CD4-positive, alpha-beta T cell treated with Interleukin-1 beta for 1 hour (primary cell): ENCODE measurements around the gene MS4A1.
"Not testable (repeated sequence)": the region's sequence is repeated elsewhere in the genome, so short reads cannot be mapped to it uniquely, and the experiment has no call there.

Experiments used
- DNase-seq, 2 donors: peaks; one replicate each; pipeline ENCODE4 v3.0.0-alpha.2; 2020 to 2022

MS4A1 gene

DNA sequence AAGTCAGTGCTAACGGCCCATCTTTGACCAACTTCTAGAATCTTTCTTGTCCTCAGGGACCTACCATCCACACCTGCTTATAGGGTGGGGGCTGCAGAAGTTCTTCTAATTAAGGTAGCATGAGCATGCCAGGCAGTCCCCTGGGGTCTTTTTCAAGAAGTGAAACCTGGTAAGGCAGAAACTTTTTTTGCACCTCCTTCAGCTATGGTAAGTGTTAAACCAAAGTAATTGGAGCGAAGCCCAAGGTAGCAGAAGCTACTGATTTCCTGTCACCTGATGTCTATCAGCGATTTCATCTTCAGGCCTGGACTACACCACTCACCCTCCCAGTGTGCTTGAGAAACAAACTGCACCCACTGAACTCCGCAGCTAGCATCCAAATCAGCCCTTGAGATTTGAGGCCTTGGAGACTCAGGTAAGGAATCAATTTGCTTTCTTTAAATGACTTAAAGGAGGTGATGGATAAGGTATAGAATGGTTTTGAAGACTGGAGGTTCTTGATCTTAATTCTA is at the start of gene MS4A1:
Gene MS4A1 (plus strand): TSS at position 317 of the 512 bp plus-strand sequence. CDS start 6,528 bp downstream, outside the sequence.
- peak; percentile 27 to 82 for DNase-seq

DNA sequence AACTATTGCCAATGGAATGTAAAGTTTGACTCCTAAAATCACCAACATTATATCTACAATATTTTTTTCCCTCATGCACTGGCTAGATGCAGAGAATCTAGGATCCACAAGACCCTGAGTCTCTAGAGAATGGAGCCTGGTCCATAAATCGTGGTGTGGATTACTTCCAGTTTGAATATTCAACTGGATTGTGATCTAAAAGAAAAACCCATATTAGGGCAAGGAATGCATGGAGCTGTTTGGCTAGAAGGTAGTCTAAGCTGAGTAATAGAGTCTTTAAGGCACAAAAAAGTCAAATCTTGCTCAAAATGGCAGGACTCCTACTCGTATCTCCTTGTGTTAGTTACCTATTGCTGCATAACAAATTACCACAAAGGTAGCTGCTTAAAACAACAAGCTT is 35.6 kb upstream of the MS4A1 start:
- DNase-seq: no peak

GRCh38 chr11:60422609-60423008 is 33.0 kb upstream of the MS4A1 start:
- no peak for DNase-seq

DNA sequence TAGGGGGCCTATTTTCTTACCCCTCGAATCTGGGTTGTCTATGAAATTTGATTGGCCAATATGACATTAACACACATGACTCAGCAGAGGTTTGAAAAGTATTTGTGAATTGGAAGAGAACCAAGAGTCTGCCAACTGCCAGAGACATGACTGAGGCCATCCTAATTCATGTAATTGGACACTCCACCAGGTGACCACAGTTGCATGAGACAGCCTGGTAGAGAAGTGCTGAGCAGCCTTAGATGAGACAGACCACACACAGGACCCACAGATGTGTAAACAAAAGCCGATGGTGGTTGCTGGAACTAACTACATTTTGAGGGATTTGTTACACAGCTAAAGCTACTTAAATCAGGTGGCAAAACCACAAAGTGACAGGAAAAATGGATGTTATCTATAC is 27.1 kb upstream of the MS4A1 start:
- DNase-seq: no peak

DNA sequence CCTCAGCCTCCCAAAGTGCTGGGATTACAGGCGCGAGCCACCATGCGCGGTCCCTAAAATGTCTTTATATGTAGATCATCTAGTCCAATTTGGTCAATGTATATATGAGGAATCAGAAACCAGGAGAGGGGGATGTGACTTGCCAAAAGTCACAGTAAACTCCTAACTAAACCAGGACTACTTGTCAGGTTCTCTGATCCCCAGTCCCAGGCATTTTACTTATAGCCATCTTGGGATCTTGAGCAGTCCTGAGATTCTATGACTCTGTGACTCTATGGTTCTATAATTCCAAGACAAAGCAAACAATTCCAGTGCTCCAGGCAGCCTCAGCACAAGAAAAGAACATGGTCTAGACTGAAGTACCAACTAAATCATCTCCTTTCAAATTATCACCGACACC is 26.4 kb upstream of the MS4A1 start, which contains the start of gene MS4A5:
Gene MS4A5 (plus strand): TSS at position 301 of the 400 bp plus-strand sequence. CDS start 103 bp downstream, outside the sequence.
- no peak for DNase-seq

DNA sequence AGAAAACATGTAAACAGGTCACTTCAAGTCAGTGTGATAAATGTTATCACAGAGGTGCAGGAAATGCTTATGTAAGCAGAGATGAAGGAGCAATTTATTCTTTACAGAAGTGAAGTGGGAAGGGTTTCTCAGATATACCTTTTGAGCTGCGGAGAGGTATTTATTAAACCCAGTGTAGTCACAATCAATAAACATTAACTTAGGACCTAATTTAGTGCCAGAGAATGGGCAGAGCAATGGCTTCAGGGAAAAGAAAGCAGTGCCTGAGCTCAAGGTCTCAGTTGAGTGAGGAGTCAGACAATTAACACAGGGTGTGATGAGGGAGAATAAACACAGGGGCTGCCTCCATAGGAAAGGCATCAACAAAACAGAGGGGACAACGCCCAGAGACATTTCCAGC is 24.4 kb upstream of the MS4A1 start:
- no peak for DNase-seq

DNA sequence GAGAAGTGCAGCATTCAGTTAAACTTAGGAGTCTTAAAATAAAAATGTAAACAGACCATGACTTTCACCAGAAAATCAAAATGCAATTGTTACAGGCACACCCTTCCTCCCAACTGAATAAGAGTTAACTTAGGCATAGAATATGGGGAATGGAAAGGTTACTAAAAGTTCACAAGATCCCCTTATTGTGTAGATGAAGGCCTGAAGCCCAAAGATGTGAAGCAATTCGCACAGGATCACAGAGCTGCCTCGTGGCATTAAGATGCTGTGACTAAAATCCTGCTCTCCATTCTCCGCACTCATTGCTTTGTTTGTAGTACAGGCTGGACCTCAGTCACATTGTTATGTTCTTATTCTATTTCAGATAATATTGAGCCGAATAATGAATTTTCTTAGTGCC is 22.2 kb upstream of the MS4A1 start:
- DNase-seq: no peak

DNA sequence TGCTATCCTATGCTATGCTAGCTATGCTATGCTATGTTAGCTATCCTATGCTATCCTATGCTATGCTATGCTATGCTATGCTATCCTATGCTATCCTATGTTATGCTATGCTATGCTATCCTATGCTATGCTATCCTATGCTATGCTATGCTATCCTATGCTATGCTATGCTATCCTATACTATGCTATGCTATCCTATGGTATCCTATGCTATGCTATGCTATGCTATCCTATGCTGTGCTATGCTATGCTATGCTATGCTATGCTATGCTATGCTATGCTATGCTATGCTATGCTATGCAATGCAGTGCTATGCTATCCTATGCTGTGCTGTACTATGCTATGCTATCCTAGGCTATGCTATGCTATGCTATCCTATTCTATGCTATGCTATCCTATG is 8.6 kb upstream of the MS4A1 start:
- no peak for DNase-seq

- no peak for DNase-seq
Observed at GRCh38 chr11:60447846-60448245, 7.8 kb upstream of the MS4A1 start.

DNA sequence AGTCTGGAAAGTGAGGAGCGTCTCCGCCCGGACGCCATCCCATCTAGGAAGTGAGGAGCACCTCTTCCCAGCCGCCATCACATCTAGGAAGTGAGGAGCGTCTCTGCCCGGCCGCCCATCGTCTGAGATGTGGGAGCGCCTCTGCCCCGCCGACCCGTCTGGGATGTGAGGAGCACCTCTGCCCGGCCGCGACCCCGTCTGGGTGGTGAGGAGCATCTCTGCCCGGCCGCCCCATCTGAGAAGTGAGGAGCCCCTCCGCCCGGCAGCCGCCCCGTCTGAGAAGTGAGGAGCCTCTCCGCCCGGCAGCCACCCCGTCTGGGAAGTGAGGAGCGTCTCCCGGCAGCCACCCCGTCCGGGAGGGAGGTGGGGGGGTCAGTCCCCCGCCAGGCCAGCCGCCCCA is 4.5 kb upstream of the MS4A1 start:
- DNase-seq: not testable (repeated sequence)

DNA sequence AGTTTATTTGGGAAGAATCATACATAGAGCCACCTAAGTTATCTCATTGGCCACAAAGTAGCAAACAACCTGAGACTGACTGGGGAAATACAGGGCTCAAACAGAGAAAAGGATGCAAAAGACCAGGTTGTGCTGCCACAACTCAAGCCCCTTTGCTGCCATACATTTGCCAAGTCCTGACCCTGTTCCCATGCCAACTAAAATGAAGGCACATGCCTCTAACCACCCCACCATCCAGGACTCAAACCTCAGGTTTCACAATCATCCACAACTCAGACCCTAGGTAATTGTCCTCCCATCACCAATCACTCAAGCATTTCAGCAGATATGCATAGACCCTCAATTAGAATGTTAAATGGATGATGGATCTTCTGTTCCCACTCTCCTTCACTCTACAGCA is 1.4 kb upstream of the MS4A1 start:
- no peak for DNase-seq

DNA sequence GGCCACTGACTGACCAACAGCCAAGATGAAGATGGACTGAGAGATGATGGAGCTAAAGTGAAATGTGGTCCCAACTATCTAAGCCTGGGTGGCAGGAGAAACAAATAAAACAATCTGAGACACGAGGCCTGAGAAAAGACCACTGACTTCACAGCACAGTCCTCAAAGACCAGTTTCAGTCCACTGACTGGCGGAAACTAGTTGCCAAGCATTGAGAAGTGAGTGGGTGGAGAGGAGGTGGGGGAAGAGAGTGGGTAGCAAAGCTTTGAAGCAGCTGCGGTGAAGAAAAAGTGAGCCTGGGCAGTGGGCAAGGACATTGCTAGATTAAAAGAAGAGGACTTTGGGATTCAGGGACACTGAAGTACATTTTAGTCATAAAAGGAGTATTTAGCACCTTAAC is 1.9 kb downstream of the MS4A1 start:
- DNase-seq: peak in 1 of 2 donors; percentile 38

DNA sequence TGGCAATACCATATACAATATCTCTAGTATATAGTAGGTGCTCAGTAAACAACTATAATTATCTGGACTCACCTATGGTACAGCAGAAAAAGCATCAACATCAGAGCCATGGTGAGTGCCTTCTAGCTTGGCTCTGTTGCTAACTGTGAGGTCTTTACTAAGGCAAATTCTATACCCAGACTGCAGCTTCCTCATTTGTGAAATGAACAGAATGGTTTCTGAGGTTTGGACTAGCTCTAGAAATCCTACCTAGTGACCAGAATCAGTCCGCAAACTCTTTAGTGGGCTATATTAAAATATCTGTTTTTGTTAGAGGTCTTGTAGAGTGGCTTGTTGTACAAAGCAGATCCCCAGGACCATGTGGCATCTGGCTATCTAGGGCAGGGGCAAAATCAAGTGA is 3.7 kb downstream of the MS4A1 start:
- no peak for DNase-seq

DNA sequence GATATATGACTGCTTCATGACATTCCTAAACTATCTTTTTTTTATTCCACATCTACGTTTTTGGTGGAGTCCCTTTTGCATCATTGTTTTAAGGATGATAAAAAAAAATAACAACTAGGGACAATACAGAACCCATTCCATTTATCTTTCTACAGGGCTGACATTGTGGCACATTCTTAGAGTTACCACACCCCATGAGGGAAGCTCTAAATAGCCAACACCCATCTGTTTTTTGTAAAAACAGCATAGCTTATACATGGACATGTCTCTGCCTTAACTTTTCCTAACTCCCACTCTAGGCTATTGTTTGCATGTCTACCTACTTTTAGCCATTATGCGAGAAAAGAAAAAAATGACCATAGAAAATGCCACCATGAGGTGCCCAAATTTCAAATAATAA is 13.2 kb downstream of the MS4A1 start:
- no peak for DNase-seq

- DNase-seq: no peak
Observed at GRCh38 chr11:60469723-60470122, 14.1 kb downstream of the MS4A1 start.

DNA sequence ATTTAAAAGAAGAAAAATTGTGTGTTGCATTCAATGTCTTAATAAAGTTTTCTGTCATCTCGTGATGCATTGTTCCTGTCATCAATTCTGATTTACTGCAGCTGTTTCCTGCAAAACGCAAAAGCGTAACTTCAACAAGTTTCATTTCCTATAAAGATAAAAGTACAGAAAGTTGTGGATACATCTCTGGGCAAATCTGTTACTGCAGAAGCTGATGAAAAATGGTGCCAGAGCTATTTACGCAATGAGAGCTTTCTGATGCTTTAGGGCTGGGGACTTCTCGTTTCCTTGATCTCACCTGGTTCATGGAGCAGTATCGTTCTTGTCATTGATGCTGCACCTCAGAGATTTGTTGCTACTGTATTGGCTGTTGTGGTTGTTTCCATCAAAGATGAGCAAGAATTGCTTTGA is 21.4 kb downstream of the MS4A1 start:
- DNase-seq: peak in 1 of 2 donors; percentile 34

DNA sequence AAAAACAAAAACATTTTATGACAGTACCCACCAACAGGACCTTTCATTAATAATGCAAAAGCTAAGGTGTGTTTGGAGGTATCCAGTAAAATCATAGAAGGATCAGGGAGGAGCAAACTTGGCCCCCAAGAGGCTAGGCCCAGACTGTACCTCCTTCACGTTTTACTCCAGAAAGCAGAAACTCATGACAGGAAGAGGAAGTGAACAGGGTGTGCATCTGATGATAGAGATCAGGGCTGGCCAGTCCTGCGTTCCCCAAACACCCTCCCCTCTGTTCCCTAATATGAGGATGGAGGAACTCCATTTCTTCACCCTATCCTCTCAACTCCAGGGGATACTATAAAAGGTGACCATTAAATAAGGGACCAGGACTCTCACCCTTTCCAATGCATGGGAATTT is 26.7 kb downstream of the MS4A1 start:
- DNase-seq: peak; percentile 2 to 12

DNA sequence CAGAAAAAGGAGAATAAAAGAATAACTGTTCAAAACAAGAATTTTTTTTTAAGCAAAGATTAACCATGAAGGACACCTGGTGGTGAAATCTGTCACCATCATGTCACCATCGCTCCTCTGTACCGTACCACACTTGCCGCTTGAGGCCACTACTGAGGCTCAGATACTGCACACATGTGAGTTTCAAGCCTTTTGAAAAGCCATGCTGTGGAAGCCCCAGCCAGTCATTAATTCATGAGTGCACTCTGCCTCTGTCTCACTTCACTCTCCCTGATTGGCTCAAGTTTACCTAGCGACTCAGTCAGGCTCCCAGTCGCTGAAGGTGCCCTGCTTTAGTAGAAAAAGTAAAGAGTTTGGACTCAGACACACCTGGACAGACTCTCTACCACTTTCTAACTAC is 30.3 kb downstream of the MS4A1 start:
- peak; percentile 28 to 52 for DNase-seq

GRCh38 chr11:60492488-60493009 is 36.9 kb downstream of the MS4A1 start, which contains the start of gene MS4A12:
Gene MS4A12 (plus strand): TSS chr11:60492778. CDS start chr11:60497319, 4,541 bp downstream.
- no peak for DNase-seq

GRCh38 chr11:60493454-60493853 is 37.8 kb downstream of the MS4A1 start:
- DNase-seq: no peak

- DNase-seq: no peak
Observed at GRCh38 chr11:60498399-60498798, 42.8 kb downstream of the MS4A1 start.

DNA sequence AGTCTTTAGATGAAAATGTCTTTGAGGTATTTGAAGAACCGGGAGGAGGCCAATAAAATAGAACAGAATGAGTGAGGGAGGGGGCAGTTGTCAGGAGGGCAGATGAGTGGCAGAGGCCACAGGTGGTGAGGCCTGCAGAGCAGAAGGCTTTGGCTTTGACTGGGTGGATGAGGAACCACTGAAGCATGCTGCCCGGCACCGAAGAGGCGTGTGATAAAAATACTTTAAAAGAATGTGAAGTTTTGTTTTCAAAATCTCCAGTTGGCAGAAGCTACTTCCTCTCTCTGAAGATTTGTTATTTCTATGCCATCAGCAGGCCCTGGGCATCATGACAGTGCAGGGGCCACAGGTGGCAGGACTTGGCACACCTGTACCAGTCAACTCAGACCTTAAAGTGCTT is 43.2 kb downstream of the MS4A1 start:
- peak in 1 of 2 donors; percentile 59 for DNase-seq

GRCh38 chr11:60500276-60500910 is 44.7 kb downstream of the MS4A1 start:
- no peak for DNase-seq

DNA sequence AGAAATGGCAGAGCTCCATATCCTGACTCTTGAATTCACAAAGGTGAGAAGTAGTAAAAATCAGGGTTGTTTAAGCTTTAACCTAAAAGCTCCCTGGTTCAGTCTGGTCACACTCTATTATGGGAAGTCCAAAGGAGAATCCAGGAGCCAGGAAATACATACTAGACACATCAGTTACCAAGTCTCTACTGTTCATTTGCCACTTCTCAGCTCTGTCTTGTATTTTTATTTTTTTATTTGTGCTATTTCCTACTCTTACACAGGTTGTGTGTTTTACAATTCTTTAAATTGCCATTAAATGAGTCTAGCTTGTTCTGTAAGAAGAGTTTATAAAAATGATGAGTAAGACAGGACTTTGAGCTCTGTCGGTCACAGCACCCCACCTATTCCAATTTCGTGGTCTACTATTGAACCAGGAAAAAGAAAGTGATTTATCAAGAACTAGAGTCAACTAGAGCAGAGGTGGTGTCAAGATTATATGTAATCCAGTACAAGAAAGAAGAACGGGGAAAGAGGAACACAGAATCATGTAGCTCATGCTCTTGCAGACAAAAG is 46.7 kb downstream of the MS4A1 start:
- no peak for DNase-seq
